GM18870 (cell line): Measurements from ENCODE around the gene GALK2.
A peak's percentile ranks its signal among the peaks of the same experiment; 100 is the strongest.
"Not testable (repeated sequence)": the region's sequence is repeated elsewhere in the genome, so short reads cannot be mapped to it uniquely, and the experiment has no call there.

ENCODE experiments used
- ATAC-seq: cut with Tn5 transposase; IDR thresholded peaks from one replicate; pipeline ENCODE4 v1.9.1; 2021; ENCODE audit warnings: moderate library complexity; ENCODE audit not compliant: unreplicated experiment

Gene GALK2

GRCh38 chr15:49163678-49164077, 6.4 kb upstream of the GALK2 start:
- ATAC-seq, result no peak

DNA sequence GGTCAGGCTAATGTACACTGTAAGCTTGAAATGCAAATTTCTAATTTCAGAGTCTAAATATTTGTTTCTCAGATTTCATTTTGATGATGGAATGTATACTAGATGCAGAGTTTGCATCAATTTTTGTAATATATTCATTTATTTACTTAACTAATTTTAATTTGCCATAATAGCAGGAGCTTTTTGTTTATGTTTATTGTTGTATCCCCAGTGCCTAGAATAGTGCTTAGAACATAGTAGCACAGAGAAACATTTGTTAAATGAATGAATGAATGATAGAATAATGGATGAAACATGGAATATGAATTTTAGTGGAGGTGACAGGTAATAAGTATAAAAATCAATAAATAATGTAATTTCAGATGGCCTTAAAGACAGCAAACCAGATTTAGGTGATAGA, 5.2 kb upstream of the GALK2 start:
- no peak for ATAC-seq

GRCh38 chr15:49168016-49168415, 2.0 kb upstream of the GALK2 start:
- ATAC-seq, result no peak

DNA sequence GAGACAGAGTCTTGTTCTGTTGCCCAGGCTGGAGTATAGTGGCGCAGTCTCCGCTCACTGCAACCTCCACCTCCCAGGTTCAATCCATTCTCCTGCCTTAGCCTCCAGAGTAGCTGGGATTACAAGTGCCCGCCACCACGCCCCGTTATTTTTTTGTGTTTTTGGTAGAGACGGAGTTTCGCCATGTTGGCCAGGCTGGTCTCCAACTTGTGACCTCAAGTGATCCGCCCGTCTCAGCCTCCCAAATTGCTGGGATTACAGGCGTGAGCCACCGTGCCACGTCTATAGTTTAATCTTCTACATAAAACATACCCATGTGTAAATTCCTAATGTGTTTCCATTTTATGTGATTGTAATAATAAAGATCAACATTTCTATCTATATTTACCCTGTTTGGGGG, 1.7 kb downstream of the GALK2 start:
- ATAC-seq, result no peak

- no peak for ATAC-seq
These were observed 4.9 kb downstream of the GALK2 start for GRCh38 chr15:49174902-49175301.

DNA sequence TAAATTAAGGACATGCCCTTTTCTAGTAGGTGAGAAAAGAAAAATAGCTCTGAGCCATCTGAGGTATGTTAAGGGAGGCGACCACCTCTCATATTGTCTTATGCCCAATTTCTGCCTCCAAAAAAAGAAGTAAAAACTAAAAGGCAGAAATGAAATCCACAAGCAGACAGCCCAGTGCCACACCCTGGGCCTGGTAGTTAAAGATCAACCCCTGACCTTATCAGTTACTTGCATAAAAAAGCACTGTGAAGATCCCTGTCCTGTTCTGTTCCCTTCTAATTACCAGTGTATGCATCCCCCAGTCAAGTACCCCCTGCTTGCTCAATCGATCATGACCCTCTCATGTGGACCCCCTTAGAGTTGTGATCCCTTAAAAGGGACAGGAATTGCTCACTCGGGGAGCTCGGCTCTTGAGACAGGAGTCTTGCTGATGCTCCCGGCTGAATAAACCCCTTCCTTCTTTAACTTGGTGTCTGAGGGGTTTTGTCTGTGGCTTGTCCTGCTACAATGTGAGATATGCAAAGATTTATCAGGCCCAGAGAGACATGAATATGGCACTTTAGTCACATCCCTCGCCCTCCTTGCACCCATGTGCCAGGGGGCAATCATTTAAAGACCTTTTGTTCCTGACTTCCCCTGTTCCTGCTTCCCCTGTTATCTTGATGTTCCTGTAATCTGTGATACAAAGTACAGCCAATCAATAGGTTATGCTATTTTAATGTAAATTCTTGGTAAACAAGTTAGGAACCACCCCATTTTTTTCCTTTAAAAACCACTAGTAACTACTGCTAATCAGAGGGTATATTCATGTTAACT, 5.7 kb downstream of the GALK2 start:
- not testable (repeated sequence) for ATAC-seq

GRCh38 chr15:49178497-49178896, 8.4 kb downstream of the GALK2 start:
- no peak for ATAC-seq

DNA sequence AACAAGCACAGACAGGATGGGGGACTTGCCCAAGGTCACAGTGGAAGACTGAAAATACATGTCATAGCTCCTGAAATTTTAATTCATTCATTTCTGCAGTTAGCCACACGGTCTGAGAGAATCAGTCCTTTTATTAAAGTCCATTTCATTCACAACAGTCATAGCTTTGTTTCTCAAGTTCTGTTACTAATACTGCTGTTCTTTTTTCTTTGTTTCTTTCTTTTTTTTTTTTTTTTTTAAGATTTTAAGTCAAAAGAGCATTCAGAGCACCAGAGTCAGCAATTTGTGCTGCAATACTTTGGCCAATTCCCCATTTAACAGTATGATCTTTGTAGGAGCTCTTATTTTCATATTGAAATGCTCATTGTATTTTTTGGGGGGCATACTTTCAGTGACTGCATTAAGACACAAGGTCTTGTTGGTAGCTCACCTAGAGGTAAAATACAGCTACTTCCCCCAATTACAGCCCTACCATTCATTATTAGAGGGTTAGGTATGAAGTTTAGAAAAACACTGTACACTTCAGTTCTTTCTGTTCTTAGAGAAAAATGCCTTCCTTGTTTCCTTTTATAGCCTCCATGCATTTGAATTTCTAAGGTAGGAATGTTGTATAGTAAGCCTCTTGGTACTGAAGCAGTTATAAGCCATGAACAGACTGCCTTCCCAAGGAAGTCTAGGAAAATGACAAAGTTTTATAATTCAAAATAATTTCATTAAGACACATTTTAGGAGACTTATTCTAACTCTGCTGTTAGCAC, 9.6 kb downstream of the GALK2 start:
- no peak for ATAC-seq

DNA sequence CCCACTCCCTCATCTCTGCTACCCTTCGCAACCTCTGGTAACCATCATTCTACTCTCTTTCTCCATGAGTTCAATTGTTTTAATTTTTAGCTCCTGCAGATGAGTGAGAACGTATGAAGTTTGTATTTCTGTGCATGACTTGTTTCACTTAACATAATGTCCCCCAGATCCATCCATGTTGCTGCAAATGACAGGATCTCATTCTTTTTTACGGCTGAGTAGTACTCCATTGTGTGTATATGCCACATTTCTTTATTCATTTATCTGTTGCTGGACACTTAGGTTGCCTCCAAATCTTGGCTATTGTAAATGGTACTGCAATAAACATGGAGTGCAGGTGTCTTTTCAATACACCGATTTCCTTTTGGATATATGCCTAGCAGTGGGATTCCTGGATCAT, 12.1 kb downstream of the GALK2 start:
- ATAC-seq, result no peak

- ATAC-seq, result not testable (repeated sequence)
These were observed 13.7 kb downstream of the GALK2 start for GRCh38 chr15:49183741-49184140.

GRCh38 chr15:49185473-49185872, 15.4 kb downstream of the GALK2 start:
- ATAC-seq, result peak; percentile 93

DNA sequence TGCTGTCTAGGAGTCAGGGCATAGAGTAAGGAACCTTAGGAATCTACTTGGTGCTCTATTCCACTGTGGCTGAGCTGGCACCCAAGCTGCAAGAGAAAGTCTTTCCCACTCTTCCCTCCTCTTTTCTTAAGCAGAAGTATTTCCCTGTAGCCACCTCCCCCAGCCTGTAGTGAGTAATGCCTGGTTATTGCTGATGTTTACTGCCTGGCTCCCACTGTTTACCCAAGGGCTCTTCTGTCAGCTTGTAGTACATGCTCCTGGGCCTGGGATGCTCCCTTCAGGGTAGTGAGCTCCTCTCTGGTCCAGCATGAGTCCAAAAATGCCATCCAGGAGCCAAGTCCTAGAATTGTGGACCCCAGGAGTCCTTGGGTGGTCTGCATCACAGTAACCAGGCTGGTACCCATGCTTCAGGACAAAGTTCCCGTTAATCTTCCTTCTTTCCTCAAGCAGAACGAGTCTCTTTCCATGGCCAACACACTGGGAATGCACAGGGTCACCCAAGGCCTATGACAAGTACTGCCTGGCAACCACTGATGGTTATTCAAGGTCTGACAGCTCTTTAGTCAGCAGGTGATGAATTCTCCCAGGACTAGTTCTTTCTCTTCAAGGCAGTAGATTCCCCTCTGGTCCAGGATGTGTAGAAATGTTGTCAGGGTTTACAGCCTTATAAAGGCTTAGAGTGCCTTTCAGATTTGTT, 17.6 kb downstream of the GALK2 start:
- no peak for ATAC-seq

GRCh38 chr15:49188933-49189332, 18.9 kb downstream of the GALK2 start:
- no peak for ATAC-seq

DNA sequence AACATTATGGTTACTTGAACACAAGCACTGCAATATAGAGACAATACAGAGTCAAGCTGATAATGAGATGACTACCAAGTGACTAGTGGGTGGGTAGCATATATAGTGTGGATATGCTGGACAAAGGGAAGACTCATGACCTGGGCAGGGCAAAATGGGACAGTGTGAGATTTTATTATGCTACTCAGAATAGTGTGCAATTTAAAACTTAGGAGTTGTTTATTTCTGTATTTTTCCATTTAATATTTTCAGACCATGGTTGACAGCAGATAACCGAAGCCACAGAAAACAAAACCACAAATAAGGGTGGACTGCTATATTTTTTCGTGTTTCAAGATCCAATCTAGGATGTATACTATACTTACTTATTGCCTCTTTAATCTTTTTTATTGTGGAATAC, 19.6 kb downstream of the GALK2 start:
- ATAC-seq, result no peak

DNA sequence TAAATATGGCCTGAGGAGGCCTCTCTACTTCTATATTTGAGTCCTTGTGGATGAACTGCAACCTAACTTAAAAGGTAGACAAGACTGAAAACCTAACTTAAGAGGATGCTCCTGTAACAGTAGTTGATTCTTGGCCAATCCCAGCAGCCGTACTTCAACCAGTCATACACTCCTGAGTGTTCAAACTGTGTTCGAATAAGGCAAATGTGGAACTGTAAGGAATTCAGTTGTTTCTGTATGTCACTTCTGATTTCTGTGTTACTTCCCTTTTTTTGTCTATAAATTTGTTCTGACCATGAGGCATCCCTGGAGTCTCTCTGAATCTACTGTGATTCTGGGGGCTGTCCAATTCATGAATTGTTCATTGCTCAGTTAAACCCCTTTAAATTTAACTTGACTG, 20.5 kb downstream of the GALK2 start:
- no peak for ATAC-seq

GRCh38 chr15:49191892-49192291, 21.8 kb downstream of the GALK2 start:
- no peak for ATAC-seq

DNA sequence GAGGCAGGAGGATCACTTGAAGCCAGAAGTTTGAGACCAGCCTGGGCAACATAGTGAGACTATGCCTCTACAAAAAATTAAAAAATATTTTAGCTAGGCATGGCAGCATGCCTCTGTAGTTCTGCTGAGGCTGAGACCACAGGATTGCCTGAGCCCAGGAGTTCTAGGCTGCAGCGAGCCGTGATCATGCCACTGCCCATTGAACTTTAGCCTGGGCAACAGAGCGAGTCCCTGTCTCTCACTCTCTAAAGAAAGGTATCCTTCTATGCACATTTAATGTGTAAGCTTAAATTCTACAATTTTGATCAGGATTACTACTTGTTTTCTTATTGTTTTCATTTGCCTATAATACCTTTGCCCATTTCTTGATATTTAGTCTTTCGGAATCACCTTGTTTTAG, 26.8 kb downstream of the GALK2 start:
- no peak for ATAC-seq

DNA sequence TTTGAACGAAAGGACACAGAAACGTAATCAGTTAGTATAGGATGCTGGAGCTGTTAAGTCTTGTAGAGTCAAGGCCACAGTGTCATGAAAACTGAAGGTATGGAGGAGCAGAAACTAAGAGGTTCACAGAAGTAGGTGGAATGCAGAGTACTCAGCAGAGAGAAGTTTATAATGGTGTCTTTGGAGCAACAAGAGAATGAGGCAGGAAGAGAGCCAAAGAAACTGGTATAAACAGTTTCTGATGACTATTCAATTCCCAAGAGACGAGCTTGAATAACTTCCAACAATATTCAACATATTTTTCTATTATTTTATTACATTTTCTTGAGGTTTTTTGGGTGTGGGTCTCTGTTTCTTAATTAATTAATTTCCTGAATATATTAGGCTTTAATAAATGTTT, 29.6 kb downstream of the GALK2 start:
- ATAC-seq, result no peak

DNA sequence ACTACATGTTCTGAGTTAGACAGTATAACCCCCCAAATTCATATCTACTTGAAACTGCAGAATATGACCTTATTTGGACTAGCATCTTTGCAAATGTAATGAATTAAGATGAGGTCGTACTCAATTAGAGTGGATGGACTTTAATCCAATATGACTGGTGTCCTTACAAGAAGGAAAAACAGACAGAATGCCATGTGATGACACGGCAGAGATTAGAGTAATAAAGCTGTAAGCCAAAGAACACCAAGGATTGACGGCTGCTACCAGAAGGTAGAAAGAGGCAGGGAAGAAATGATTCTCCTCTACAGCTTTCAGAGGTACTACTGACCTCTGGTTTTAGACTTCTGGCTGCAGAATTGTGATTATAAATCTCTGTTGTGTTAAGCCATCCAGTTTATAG, 30.3 kb downstream of the GALK2 start:
- no peak for ATAC-seq

- ATAC-seq, result not testable (repeated sequence)
These were observed 38.1 kb downstream of the GALK2 start for GRCh38 chr15:49208102-49208501.

GRCh38 chr15:49212897-49213296, 42.9 kb downstream of the GALK2 start:
- ATAC-seq, result no peak
